ENCODE results near the gene KIAA1614.

Gene KIAA1614

DNA sequence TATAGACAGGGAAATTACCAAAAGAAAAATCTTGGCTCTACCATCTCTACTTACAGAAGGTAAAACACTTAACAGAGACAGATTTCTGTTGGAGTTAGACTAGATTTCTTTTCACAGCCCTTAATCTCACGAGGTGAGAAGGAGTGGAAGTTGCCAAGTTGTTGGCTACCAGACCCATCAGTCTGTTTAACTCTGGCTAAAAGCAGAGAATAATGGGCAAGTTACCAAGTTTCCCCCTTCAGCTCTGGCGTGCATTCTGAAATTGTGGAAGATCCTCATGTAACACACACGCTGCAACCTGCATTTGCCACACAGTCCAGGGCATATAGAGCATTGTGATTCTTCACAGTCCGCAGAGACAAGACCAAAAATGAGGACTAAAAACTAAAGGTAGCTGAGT is 60.7 kb downstream of the KIAA1614 start:
- TF ChIP-seq FOXP2 (optimal IDR thresholded peaks at IDR 0.05; ENCODE audit: control extremely low read depth, extremely low read length, insufficient read depth) = no peak
- no peak for TF ChIP-seq EZH2 (IDR thresholded peaks at IDR 0.05)
- TF ChIP-seq POLR2AphosphoS5 (IDR thresholded peaks at IDR 0.05; ENCODE audit: borderline replicate concordance, low read depth, low read length) = no peak
- DNase-seq (ENCODE audit: low read depth, low spot score) = no peak

DNA sequence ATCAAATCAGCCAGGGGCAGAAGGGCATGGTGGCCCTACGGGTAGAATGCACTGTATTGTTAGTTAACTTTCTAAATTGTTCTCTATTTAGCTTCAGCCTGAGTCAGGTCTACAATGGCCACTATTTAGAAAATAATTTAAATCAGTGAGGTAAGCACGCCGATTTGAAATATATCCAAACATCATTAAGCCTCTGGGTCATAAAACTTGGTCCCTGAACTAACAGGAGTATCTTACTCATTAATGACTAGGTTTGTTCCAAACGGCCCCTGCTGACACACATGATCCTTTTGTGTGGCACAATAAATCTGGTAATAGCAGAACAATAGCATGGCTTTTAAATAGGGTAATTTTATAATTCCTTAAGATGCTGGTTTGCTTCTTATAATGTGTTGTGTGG is 61.5 kb downstream of the KIAA1614 start:
- no peaks in the 10 kb centered on the region for H3K9me3 ChIP-seq (ENCODE audit: low read depth, low read length)
- no peak overlapping the region for H3K27ac ChIP-seq
- H3K36me3 ChIP-seq (ENCODE audit: insufficient read depth, low read length) = peaks cover 45% of the 10 kb centered on the region
- no peak for DNase-seq (ENCODE audit: low read depth, low spot score)
- TF ChIP-seq FOXP2 (optimal IDR thresholded peaks at IDR 0.05; ENCODE audit: control extremely low read depth, extremely low read length, insufficient read depth) (no peak), EZH2 (IDR thresholded peaks at IDR 0.05) (no peak), POLR2AphosphoS5 (IDR thresholded peaks at IDR 0.05; ENCODE audit: borderline replicate concordance, low read depth, low read length) (no peak)
- H3K9ac ChIP-seq (ENCODE audit: insufficient read length) = no peak overlapping the region
- no peak overlapping the region for H3K4me3 ChIP-seq

More for the DNA sequence above, 60.7 kb downstream of the KIAA1614 start:
- H3K4me3 ChIP-seq = no peak overlapping the region
- no peaks in the 10 kb centered on the region for H3K9me3 ChIP-seq (ENCODE audit: low read depth, low read length)
- H3K27ac ChIP-seq = no peak overlapping the region; the same call in 1 of the 2 replicates
- peaks cover 44% of the 10 kb centered on the region for H3K36me3 ChIP-seq (ENCODE audit: insufficient read depth, low read length)
- no peak overlapping the region for H3K9ac ChIP-seq (ENCODE audit: insufficient read length)

DNA sequence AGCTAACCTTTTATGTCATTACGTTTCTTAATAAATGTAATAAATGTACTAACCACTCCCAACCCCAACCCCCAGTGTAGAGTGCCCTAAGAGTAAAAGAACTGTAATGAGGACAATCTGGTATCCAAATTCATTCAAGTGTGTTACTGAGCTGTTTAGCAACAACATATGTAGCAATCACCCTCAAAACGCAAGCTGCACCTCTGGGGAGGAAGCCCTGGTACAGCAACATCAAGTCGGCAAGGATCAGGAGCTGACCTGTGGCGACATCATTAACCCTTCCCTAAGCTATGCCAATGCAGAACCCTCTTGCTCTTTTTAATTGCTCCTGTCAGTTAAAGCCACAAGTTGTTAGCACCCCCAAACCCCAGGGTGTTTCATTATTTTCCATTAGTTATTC is 62.9 kb downstream of the KIAA1614 start:
- no peak for DNase-seq (ENCODE audit: low read depth, low spot score)

DNA sequence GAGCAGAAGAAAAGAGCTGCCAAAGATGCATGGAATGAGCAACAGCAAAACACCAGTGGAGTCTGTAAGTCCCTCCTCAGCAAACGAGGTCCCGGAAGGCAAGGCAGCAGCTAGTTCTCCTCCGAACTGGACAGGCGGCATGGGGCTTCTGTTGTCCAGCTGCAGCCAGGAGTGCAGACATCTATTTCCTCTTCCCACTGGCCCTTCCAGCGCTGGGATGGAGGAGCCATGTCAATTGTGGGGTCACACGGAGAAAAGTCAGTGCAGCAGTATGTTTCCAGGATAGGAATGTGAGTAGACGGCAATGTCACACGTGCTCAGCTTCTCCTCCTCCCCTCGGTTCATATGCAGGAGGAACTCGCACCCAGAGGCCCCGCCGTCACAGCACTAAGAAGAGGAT is 63.5 kb downstream of the KIAA1614 start:
- Histone ChIP-seq H3K27ac (no peak overlapping the region), H3K9ac (ENCODE audit: insufficient read length) (no peak overlapping the region), H3K9me3 (ENCODE audit: low read depth, low read length) (no peaks in the 10 kb centered on the region), H3K4me3 (no peak overlapping the region), H3K36me3 (ENCODE audit: insufficient read depth, low read length) (peaks cover 58% of the 10 kb centered on the region)
- no peak for DNase-seq (ENCODE audit: low read depth, low spot score)
- TF ChIP-seq EZH2 (IDR thresholded peaks at IDR 0.05) (no peak), FOXP2 (optimal IDR thresholded peaks at IDR 0.05; ENCODE audit: control extremely low read depth, extremely low read length, insufficient read depth) (no peak), POLR2AphosphoS5 (IDR thresholded peaks at IDR 0.05; ENCODE audit: borderline replicate concordance, low read depth, low read length) (no peak)

More for the DNA sequence above, 62.9 kb downstream of the KIAA1614 start:
- no peak overlapping the region for H3K9ac ChIP-seq (ENCODE audit: insufficient read length)
- H3K27ac ChIP-seq = no peak overlapping the region
- H3K9me3 ChIP-seq (ENCODE audit: low read depth, low read length) = no peaks in the 10 kb centered on the region
- H3K36me3 ChIP-seq (ENCODE audit: insufficient read depth, low read length) = peaks cover 57% of the 10 kb centered on the region
- TF ChIP-seq FOXP2 (optimal IDR thresholded peaks at IDR 0.05; ENCODE audit: control extremely low read depth, extremely low read length, insufficient read depth) = no peak
- TF ChIP-seq POLR2AphosphoS5 (IDR thresholded peaks at IDR 0.05; ENCODE audit: borderline replicate concordance, low read depth, low read length) = no peak
- no peak for TF ChIP-seq EZH2 (IDR thresholded peaks at IDR 0.05)
- H3K4me3 ChIP-seq = no peak overlapping the region

DNA sequence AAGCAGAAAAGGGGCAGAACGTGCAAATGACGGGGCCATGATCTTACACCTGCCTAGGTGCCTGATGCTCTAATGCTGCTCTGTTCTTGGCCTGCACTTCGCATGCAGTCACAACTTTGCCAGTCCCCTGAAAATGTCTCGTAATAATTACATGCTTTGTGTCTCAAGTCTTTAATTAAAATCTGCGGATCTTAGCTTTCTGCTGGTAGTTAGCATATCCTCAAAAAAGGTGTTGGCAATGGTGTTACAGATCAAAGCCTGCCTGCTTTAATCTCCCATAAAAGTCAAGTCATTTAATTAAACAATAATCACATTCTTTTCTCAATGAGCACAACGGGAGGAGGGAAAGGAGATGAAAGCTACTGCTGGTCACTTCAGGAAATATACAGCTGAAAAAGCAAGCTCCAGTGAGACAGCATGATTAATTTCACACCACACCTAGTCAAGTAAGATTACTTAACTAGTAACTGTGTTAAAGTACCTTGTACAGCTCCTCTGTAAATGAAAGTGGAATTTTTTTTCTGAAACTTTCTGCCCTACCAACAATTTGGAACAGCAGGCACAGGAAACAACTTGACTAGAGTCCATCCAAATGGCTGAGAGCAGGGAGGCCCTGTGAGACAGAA is 64.1 kb downstream of the KIAA1614 start:
- Histone ChIP-seq H3K9me3 (ENCODE audit: low read depth, low read length) (no peaks in the 10 kb centered on the region), H3K9ac (ENCODE audit: insufficient read length) (no peak overlapping the region), H3K4me3 (no peak overlapping the region), H3K36me3 (ENCODE audit: insufficient read depth, low read length) (peaks cover 62% of the 10 kb centered on the region), H3K27ac (no peak overlapping the region)
- no peak for TF ChIP-seq POLR2AphosphoS5 (IDR thresholded peaks at IDR 0.05; ENCODE audit: borderline replicate concordance, low read depth, low read length)
- DNase-seq (ENCODE audit: low read depth, low spot score) = no peak

DNA sequence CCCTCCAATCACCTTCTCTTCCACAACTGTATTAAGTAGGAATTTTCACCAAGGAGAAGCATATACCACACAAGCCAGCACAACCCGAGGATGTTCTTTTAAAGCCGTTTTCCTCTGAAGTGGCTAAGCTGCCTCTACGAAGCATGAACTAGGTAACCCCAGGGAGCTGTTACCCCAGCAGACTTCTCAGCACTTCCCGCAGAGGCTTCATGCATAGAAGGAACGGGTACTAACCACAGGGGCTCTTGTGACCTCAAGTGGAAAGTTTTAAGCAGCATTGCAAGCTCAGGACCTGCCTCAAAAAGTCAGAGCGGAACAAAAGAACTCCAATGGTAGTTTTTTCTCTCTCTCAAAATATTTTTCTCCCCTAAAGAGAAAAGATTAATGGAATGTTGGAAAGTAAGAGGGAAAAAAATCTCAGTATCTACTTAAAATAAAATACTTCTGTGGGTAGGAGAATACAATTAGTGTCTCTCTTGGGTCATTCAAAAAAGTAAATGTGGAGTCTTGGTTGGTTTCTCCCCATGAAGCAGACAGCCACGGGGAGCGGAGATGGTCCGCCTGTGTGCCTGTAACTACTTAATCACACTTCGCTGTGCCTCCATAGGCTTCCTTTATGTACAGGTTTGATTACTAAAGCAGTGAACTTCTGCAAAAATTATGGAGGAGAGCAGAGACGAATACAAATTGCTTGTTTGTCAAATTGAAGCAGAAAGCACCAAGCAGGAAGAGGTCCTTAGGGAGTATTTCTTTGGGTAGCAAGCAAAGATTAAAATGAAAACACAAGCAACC is 69.1 kb downstream of the KIAA1614 start:
- Histone ChIP-seq H3K36me3 (ENCODE audit: insufficient read depth, low read length) (peaks cover 51% of the 10 kb centered on the region), H3K4me3 (peak overlapping the region; percentile 42)

DNA sequence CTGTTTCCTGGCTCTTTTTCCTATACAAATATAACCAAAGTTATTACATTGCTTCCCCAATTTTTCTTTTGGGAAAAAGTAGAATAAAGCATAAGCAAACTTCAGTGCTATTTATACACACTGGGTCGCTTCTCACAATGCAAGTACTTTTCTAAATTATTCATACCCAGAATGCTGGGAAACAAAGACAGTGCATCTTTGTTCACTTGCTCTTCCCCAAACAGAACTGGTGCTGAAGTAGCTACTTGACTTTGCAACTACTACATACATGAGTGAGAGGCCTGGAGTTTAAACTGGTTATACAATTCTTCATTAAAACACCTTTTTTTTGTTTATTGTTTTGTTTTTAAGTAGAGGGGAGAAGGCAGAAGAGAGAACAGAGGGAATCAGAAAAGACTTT is 69.7 kb downstream of the KIAA1614 start:
- Histone ChIP-seq H3K9me3 (ENCODE audit: low read depth, low read length) (no peaks in the 10 kb centered on the region), H3K27ac (peak overlapping the region; percentile 85; the same call in 1 of the 2 replicates), H3K36me3 (ENCODE audit: insufficient read depth, low read length) (peaks cover 51% of the 10 kb centered on the region), H3K9ac (ENCODE audit: insufficient read length) (no peak overlapping the region), H3K4me3 (peak overlapping the region; percentile 42; the same call in 1 of the 2 replicates)
- no peak for DNase-seq (ENCODE audit: low read depth, low spot score)
- TF ChIP-seq EZH2 (IDR thresholded peaks at IDR 0.05) (no peak), POLR2AphosphoS5 (IDR thresholded peaks at IDR 0.05; ENCODE audit: borderline replicate concordance, low read depth, low read length) (no peak), FOXP2 (optimal IDR thresholded peaks at IDR 0.05; ENCODE audit: control extremely low read depth, extremely low read length, insufficient read depth) (no peak)

More for the DNA sequence above, 69.1 kb downstream of the KIAA1614 start:
- H3K9ac ChIP-seq (ENCODE audit: insufficient read length) = no peak overlapping the region
- TF ChIP-seq EZH2 (IDR thresholded peaks at IDR 0.05) = no peak
- TF ChIP-seq POLR2AphosphoS5 (IDR thresholded peaks at IDR 0.05; ENCODE audit: borderline replicate concordance, low read depth, low read length) = no peak
- TF ChIP-seq FOXP2 (optimal IDR thresholded peaks at IDR 0.05; ENCODE audit: control extremely low read depth, extremely low read length, insufficient read depth) = no peak
- no peak for DNase-seq (ENCODE audit: low read depth, low spot score)
- no peaks in the 10 kb centered on the region for H3K9me3 ChIP-seq (ENCODE audit: low read depth, low read length)
- H3K27ac ChIP-seq = peak overlapping the region; percentile 85

DNA sequence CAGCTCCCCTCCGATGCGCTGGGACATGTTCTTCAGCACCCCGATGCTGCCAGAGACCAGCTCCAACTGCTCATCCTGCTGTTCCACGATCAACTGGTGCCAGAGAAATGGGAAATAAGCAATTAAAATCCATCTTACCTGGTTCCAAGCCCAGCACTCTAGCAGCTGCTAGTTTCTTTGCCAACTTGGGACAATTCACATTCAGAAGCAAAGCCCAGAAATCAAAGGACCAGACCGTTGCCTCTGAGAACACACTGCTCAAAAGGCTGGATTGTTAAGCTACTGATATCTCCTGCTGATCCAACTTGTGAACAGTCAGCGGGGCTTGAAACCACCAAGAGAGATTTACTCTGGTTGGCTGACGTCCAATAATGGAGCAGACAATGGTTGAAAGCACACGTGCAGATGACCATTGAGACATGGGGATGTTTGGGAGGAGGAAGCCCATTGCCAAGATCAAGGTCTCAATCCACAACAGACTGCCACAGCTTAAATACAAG is 75.6 kb downstream of the KIAA1614 start:
- Histone ChIP-seq H3K9me3 (ENCODE audit: low read depth, low read length) (no peaks in the 10 kb centered on the region), H3K36me3 (ENCODE audit: insufficient read depth, low read length) (peaks cover 74% of the 10 kb centered on the region), H3K4me3 (no peak overlapping the region), H3K9ac (ENCODE audit: insufficient read length) (no peak overlapping the region), H3K27ac (no peak overlapping the region)
- DNase-seq (ENCODE audit: low read depth, low spot score) = no peak
- TF ChIP-seq POLR2AphosphoS5 (IDR thresholded peaks at IDR 0.05; ENCODE audit: borderline replicate concordance, low read depth, low read length) (no peak), FOXP2 (optimal IDR thresholded peaks at IDR 0.05; ENCODE audit: control extremely low read depth, extremely low read length, insufficient read depth) (no peak), EZH2 (IDR thresholded peaks at IDR 0.05) (no peak)
